ENCODE results near the gene ZAR1. TPM values are rescaled to one million over a fixed set of nuclear protein-coding genes. Genes with fewer than 3 reads are reported as not detected.

The ZAR1 gene
- total RNA-seq, 1 experiment from 2014 or later, result 0.47 TPM

- Histone ChIP-seq H3K4me1 (ENCODE audit: control insufficient read depth in 1 of 2, insufficient read depth in 2 of 2, low read length in 2 of 2) (no peaks in the 10 kb centered on the region), H3K27ac (ENCODE audit: low read depth, low read length) (no peak overlapping the region), H3K79me2 (ENCODE audit: insufficient read depth, low read length) (no peaks in the 10 kb centered on the region), H3K4me2 (ENCODE audit: low read length) (no peak overlapping the region), H3K4me3 (replicated peaks in 1 of 2; ENCODE audit: low read depth in 1 of 2, low read length in 2 of 2) (no peak overlapping the region), H2AFZ (ENCODE audit: low read depth, low read length, poor library complexity, severe bottlenecking) (no peak overlapping the region), H3K9me3 (ENCODE audit: control insufficient read depth in 1 of 2, insufficient read depth in 1 of 2, low read depth in 1 of 2, low read length in 2 of 2) (no peaks in the 10 kb centered on the region), H3K36me3 (ENCODE audit: control insufficient read depth in 1 of 2, insufficient read depth in 2 of 2, low read length in 2 of 2) (no peaks in the 10 kb centered on the region), H4K20me1 (ENCODE audit: insufficient read depth) (no peaks in the 10 kb centered on the region), H3K9ac (ENCODE audit: low read length) (no peak overlapping the region), H3K27me3 (ENCODE audit: insufficient read depth, low read length) (no peaks in the 10 kb centered on the region), H3K9me2 (ENCODE audit: insufficient read depth) (no peaks in the 10 kb centered on the region)
- DNase-seq (ENCODE audit: low read depth, low spot score), result no peak
- BruUV-seq (replicated peaks), result no TSS peak
- ChIA-PET POLR2A (no interaction called here), CTCF (interaction anchor here (0.6 to 1.1 kb wide), 2 partner anchors 12 to 36 kb away, joined by 3 to 4 read pairs; no protein-coding TSS in a partner anchor), RAD21 (ENCODE audit: low non-redundant PET in 1 of 2, low total read pairs in 2 of 2, uncharacterized antibody in 2 of 2, unreplicated experiment in 2 of 2) (no interaction called here)
- intact Hi-C loops (cut with micrococcal nuclease), result loop anchor here (5.0 kb wide), 1 partner anchor 516 kb away; no protein-coding TSS in a partner anchor
- ATAC-seq, result no peak
- TF ChIP-seq ZNF274 (IDR thresholded peaks at IDR 0.05; ENCODE audit: low read depth, low read length), result no peak
These were observed 43.4 kb upstream of the ZAR1 start for GRCh38 chr4:48446642-48447041.

GRCh38 chr4:48449151-48449550 lies 40.9 kb upstream of the ZAR1 start:
- no TSS peak for BruUV-seq (replicated peaks)
- RAD21 ChIA-PET (ENCODE audit: low non-redundant PET in 1 of 2, low total read pairs in 2 of 2, uncharacterized antibody in 2 of 2, unreplicated experiment in 2 of 2), result no interaction called here
- TF ChIP-seq FOSL1 (IDR thresholded peaks at IDR 0.05; ENCODE audit: low read depth) (no peak), MAX (IDR thresholded peaks at IDR 0.05) (no peak), REST (IDR thresholded peaks at IDR 0.05; ENCODE audit: low read depth) (no peak), RAD21 (IDR thresholded peaks at IDR 0.05; ENCODE audit: low read depth) (no peak), ZBTB33 (IDR thresholded peaks at IDR 0.05; ENCODE audit: extremely low read depth, insufficient replicate concordance, low read length) (no peak), POLR2A (IDR thresholded peaks at IDR 0.05; ENCODE audit: borderline replicate concordance, extremely low read depth, insufficient read depth, insufficient read length) (no peak), ZFX (IDR thresholded peaks at IDR 0.05) (no peak), POLR2AphosphoS5 (IDR thresholded peaks at IDR 0.05; ENCODE audit: low read depth, low read length) (no peak), SIN3A (IDR thresholded peaks at IDR 0.05; ENCODE audit: low read depth) (no peak), YY1 (IDR thresholded peaks at IDR 0.05; ENCODE audit: extremely low read depth, insufficient replicate concordance, low read depth, low read length) (no peak), ZNF274 (IDR thresholded peaks at IDR 0.05; ENCODE audit: low read depth, low read length) (no peak), SP1 (IDR thresholded peaks at IDR 0.05; ENCODE audit: low read depth) (no peak), ELF1 (IDR thresholded peaks at IDR 0.05; ENCODE audit: borderline replicate concordance, low read depth) (no peak)

More at GRCh38 chr4:48449151-48449550, 40.9 kb upstream of the ZAR1 start:
- POLR2A ChIA-PET, result no interaction called here
- Histone ChIP-seq H3K9me2 (ENCODE audit: insufficient read depth) (no peaks in the 10 kb centered on the region), H3K9ac (ENCODE audit: low read length) (no peak overlapping the region), H3K36me3 (ENCODE audit: control insufficient read depth in 1 of 2, insufficient read depth in 2 of 2, low read length in 2 of 2) (no peaks in the 10 kb centered on the region), H3K27ac (ENCODE audit: low read depth, low read length) (no peak overlapping the region), H3K4me3 (replicated peaks in 1 of 2; ENCODE audit: low read depth in 1 of 2, low read length in 2 of 2) (no peak overlapping the region), H3K79me2 (ENCODE audit: insufficient read depth, low read length) (no peaks in the 10 kb centered on the region), H3K27me3 (ENCODE audit: insufficient read depth, low read length) (no peaks in the 10 kb centered on the region), H3K9me3 (ENCODE audit: control insufficient read depth in 1 of 2, insufficient read depth in 1 of 2, low read depth in 1 of 2, low read length in 2 of 2) (no peaks in the 10 kb centered on the region), H2AFZ (ENCODE audit: low read depth, low read length, poor library complexity, severe bottlenecking) (no peak overlapping the region), H4K20me1 (ENCODE audit: insufficient read depth) (no peaks in the 10 kb centered on the region), H3K4me1 (ENCODE audit: control insufficient read depth in 1 of 2, insufficient read depth in 2 of 2, low read length in 2 of 2) (no peaks in the 10 kb centered on the region), H3K4me2 (ENCODE audit: low read length) (no peak overlapping the region)
- no peak for DNase-seq (ENCODE audit: low read depth, low spot score)
- intact Hi-C loops (cut with micrococcal nuclease), result loop anchor here (5.0 kb wide), 1 partner anchor 513 kb away; no protein-coding TSS in a partner anchor
- CTCF ChIA-PET, result no interaction called here
- no peak for ATAC-seq

All from HCT116 (cell line).